ENCODE measurements around the gene RBSN. TPM values are rescaled to one million over a fixed set of nuclear protein-coding genes. Genes with fewer than 3 reads are reported as not detected.
"Not testable (repeated sequence)": the region's sequence is repeated elsewhere in the genome, so short reads cannot be mapped to it uniquely, and the experiment has no call there.

Gene RBSN
- 10 to 100 TPM; 22.3 to 22.8 (median 22.7) TPM for polyA plus RNA-seq (ENCODE audit: insufficient read length in 3 of 3)

DNA sequence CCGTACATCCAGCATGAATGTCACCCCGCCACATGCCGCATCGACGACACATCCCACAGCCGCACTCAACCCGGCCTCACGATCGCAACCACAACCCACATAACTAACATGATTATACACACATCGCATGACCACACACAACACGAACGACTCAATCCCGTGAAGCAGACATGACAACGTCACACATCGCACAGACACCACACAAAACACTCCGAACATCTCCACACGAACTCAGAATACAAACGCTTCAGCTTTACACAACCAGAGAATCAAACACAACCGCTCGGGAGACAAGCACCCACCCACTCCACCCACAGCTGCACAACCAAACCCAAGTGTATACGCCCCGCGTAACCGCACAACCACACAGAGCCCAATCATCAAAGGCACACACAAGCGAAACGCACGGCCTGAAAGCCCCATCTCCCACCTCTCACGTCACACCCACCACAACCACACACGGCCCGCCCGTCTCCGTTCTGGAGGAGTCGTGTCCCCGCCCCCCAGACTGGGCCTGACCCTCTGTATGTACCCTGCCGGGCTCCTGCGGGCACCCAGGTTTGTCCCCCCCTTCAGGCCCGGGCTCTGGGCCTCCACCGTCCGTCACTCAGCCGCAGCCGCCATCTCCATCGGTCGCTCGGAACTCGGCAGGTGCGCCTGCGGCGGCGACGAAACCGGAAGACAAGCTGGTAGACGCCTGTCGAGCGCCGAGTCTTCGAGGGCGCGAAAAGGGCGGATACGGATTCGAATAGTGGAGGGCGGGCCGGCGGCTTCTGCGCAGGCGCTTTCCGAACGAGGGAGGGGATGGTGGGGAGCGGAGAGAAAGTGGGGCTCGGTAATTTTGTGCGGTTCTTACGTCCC is at the start of gene RBSN:
Gene RBSN (minus strand): TSS at position 646 of the 861 bp plus-strand sequence. CDS start 3,028 bp downstream, outside the sequence.
- DNase-seq (ENCODE audit: low read depth in 3 of 3, low spot score in 2 of 3), result peak; percentile 82 to 91 (median 85)

DNA sequence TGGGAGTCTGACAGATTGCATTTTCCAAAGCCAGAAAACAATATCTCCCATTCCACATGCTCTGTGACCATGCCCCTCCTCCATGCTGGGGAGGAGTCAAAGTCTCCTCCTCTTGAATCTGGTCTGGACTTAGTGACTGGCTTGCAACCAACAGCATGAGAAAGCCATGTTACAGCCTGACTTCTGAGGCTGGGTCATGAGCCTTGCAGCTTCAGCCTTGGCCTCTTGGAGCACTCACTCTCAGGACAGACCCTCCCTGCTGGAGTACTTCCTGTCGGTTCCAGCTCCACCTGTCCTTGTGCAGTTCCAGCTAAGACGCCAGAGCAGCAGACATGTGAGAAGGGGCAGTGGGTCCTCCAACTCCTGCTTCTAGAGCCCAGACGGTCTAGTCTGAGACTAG is 49.7 kb upstream of the RBSN start:
- DNase-seq (ENCODE audit: low read depth in 3 of 3, low spot score in 2 of 3), result no peak

DNA sequence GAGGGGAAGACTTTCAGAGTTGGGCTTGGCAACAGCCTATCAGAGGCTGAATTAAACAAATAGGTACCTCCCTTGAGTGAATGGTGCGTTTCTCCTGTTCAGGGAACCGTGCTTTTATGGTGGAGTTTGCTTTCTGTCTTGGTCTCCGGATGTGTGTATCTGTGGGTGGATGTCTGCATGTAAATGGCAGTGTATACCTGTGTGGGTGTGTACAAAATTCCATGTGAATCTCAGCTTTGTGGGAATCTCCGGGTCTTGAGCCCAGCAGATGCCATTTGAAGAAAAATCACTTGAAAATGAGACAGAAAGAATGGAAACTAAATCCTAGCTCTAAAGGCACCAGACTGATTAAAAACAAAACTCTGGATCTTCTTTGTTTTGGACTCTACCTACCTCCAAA is 37.9 kb upstream of the RBSN start:
- DNase-seq (ENCODE audit: low read depth in 3 of 3, low spot score in 2 of 3), result not testable (repeated sequence)

DNA sequence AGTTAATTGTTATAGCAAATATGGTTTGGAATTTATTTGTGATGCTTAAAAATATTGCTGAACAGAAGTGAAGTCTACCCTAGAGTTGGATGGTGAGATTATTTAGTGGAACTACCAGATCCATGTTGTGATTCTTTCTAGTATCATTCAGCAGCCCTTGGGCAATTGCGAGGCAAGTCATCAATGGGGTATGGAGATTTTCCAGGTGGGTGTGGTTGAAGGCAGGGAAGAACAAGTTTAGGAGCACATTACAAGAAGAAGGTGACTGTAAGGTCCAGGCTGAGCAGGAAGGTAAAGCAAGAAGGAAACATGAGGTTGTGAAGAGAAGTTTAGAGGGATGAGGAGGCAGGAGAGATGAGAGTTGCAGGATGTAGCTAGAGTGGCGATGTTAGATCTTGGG is 36.0 kb upstream of the RBSN start:
- DNase-seq (ENCODE audit: low read depth in 3 of 3, low spot score in 2 of 3), result not testable (repeated sequence)

DNA sequence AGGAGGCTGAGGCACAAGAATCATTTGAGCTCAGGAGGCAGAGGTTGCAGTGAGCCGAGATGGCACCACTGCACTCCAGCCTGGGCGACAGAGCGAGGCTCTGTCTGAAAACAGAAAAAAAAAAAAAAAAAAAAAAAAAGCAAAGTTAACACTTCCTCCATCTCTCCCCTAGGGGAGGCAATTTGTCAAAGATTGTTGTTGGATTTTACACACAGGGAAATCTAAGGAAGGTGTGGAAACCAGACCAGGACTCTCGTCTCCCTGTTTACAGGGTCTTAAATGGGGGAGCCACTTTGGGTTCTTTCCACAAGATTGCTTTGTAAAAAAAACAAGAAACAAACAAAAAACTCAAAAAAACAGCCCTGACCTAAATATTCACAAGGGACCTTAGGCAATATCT is 29.5 kb upstream of the RBSN start:
- not testable (repeated sequence) for DNase-seq (ENCODE audit: low read depth in 3 of 3, low spot score in 2 of 3)

DNA sequence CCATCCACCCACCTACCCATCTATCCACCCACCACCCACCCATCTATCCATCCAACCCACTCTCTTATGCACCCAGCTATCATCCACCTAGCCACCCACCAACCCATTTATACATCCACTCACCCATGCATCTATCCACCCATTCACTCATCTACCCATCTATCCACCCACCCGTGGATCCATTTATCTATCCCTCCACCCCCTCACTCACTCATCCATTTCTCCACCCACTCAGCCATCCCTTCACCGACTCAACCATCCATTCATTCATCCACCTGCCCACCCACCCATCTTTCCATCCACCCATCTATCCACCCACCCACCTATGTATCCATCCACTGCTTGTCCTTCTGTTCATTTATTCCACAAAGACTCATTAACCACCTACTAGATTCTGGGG is 28.0 kb upstream of the RBSN start:
- DNase-seq (ENCODE audit: low read depth in 3 of 3, low spot score in 2 of 3), result not testable (repeated sequence)

DNA sequence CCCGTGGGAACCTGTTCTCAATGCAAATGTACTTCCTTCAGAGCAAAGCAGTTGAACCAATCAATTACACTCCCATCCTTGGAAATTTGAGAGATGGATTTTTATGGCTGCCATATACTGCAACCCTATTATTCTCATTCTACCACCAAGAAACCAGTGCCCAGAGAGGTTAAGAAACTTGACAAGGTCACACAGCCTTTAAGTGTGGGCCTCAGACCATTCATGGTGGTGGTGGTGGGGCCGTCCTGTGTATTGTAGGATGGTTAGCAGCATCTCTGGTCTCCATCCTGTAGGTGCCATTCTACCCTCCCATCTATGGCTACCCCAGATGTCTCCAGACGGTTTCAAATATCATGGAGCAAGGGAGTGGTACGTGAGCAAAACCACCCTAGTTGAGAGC is 23.4 kb upstream of the RBSN start:
- DNase-seq (ENCODE audit: low read depth in 3 of 3, low spot score in 2 of 3), result no peak

DNA sequence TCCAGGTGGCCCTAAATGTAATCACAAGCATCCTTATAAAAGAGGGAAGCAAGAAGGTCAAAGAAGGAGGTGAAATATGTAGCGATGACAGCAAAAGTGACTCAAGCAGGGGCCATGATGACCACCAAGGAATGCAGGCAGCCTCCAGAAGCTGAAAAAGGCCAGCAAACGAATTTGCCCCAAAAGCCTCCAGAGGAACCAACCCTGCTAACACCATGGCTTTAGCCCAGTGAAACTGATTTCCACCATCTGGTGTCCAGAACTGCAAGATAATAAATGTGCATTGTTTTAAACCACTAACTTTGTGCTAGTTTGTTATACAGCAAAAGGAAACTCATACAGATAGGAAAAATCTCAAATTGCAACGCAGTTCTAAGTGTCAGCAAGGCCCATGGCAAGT is 23.0 kb upstream of the RBSN start:
- DNase-seq (ENCODE audit: low read depth in 3 of 3, low spot score in 2 of 3), result no peak

DNA sequence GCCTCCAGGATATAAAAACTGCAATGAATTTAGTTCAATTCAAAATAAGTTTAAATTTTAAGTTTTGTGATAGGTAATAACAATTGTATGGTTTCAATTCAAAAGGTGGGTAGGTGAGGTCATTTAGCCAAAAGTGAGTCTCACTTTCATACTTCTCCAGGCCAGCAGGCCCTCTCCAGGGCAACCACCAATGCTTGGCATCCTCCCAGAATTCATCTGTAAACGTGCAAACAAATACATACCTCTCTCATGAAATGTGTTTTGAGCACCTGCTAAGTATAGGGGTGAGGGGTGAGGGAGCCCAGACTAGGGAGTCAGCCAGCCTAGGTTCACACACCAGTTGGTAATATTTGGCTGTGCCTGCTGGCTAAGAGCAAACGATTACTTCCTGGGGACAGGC is 22.0 kb upstream of the RBSN start:
- no peak for DNase-seq (ENCODE audit: low read depth in 3 of 3, low spot score in 2 of 3)

DNA sequence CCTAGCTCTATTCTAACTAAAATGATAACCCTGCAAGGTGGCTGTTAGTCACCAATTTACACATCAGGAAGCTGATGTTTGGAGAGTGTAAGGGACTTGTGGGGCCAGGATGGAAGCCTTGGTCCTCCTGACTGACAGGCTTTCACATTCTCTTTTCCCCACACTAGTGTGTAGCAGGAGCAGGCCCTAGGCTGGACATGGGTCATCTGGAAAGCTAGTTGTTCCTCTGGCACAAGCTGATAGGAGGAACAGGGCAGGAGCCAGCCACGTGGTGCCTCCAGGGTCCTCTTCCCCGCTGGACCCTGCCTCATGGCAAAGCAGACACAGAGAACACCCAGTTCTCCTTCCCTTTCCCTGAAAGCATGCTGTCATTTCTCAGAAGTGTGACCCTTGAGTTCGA is 18.1 kb upstream of the RBSN start:
- no peak for DNase-seq (ENCODE audit: low read depth in 3 of 3, low spot score in 2 of 3)

DNA sequence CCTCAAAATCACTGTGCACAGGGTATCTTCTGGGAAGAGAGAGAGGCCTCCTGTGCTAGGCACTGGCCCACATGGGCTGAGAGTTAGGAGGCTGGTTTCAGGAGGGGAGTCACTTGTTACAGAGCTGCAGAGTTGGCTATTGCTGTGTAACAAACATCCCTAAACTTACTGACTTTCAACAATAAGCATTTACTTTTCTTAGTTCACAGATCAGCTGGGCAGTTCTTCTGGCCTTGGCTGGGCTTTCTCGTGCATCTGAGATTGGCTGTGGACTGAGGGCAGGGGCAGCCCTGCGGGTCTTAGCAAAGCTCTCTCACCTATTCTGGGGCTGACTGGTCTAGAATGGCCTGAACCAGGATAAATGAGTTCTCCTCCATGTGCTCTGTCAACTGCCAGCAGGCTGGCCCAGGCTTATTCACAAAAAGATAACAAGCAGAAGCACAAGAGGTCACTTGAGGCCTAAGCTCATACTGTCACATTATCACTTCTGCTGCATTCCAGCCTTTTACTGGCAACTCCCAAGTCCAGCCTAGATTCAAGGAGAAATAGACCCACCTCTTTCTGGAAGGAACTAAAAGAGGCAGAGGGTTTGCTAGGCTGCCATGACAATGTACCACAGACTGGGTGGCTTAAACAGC is 17.2 kb upstream of the RBSN start:
- DNase-seq (ENCODE audit: low read depth in 3 of 3, low spot score in 2 of 3), result no peak

DNA sequence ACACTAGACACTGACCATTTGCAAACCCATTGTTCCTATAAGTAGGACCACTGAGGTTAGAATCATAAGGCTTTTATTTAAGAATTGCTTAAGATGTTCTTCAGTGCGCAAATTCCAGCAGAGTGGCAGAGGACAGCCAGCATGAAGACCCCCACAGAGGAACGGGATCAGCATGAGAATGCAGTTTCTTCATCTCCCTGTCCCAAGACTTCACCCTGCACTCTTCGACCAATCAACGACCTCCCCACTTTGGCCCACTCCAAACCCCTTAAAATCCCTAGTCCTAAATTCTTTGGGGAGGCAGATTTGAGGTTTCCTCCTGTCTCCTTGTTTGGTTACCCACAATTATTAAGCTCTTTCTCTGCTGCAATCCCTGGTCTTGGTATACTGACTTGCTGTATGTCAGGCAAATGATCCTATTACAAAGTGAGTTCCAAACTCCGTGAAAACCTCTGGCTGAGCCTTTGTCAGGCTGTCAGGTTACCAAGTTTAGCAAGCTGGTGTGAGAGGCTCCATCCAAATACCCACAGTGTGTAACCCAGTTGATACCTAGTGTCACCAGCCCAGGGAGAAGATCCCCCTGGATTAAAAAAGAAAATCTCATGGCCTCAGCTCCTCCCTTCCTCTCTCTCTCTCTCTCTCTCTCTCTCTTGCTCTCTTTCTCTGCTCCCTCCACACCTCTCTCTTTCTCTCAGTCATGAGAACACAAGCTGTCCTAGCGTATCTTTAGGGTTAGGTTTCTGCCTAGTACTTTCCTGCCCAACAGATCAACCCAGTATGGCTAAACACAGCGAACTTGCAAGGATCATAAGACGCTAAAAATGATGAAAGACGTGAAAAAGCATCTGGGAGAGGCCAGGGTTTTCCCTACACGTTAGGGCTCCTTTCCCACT is 15.8 kb upstream of the RBSN start:
- DNase-seq (ENCODE audit: low read depth in 3 of 3, low spot score in 2 of 3), result no peak

DNA sequence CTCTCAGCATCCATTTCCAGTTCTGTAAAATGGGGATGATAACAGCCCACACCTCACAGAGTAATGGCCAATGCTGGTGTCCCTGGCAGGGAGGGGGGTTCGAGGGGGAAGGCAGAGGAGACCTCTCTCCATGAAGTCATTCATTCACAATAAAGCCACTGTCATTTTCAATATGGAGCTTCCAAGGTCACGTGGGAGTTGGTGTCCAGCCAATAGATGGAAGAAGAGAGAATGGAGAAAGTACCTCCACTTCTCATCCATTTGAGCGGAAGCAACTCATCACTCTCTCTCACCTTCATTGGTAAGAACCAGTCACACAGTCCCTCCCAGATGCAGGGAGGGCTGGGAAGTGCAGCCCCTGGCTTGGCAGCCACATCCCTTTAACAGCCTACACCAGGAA is 14.9 kb upstream of the RBSN start:
- DNase-seq (ENCODE audit: low read depth in 3 of 3, low spot score in 2 of 3), result no peak

DNA sequence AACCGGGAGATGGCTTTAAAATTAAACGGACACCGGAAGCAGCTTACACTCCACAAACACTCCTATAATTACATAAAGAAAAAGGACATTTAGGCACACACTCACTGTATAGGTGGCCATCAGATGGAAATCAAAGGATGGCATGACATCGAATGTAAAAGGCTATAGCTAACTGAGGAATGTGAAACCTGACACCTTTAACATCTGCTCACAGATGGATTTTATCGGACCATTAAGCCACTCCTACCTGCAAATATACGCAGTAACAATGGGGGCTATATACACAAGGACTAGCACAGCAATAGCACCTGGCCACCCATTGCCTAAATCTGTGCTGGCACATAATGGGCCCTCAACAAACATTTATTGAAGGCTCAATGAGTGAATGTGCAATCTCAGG is 14.5 kb upstream of the RBSN start:
- DNase-seq (ENCODE audit: low read depth in 3 of 3, low spot score in 2 of 3), result no peak

DNA sequence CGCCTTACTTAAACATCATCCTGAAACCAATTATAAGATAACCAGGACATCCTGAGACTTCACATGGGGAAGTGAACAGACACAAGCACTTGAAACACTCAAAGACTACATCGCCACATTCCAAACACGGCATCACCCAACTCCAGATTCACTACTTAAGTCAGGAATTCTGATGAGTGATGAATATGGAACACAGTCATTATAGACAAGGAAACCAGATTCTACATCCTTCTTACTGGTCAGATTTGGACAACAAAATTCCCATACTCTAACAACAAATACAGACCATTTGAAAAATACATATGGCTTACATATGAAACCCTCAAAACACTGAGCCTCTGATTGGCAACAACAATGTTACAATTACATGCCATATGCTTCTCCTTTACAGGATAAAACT is 13.1 kb upstream of the RBSN start:
- no peak for DNase-seq (ENCODE audit: low read depth in 3 of 3, low spot score in 2 of 3)

DNA sequence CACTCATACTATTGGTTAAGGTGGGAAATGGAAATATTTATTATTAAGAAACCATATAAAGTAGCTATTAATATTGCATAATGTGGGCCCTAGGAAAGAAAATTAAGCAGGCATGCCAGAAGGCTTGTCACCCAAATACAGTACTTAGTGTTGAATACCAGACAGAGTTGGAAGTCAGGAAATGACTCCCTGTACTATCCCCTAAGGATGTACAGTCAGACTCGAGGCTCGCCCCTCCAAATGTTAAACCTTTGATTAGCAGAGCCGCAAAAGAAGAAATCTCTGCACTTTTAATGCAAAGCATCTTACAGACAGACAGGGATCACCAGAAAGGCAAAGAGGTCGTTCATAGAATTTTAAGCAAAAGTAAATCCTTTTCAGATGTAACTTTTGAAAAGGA is 11.3 kb upstream of the RBSN start:
- no peak for DNase-seq (ENCODE audit: low read depth in 3 of 3, low spot score in 2 of 3)

DNA sequence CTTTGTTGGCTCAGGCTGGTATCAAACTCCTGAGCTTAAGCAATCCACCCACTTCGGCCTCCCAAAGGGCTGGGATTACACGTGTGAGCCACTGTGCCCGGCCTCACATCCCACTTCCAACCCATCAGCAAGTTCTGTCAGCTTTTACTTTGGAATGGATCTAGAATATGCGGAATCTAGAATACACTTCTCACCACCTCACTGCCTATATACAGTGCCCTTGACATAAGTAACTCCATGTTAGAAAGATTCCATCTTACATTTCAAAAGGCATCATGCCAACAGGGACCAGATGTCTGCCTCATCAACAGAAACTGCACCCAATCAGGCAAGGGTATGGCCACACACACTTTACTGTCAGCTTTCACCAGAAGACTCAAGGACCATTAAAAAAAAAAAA is 9.9 kb upstream of the RBSN start:
- no peak for DNase-seq (ENCODE audit: low read depth in 3 of 3, low spot score in 2 of 3)

DNA sequence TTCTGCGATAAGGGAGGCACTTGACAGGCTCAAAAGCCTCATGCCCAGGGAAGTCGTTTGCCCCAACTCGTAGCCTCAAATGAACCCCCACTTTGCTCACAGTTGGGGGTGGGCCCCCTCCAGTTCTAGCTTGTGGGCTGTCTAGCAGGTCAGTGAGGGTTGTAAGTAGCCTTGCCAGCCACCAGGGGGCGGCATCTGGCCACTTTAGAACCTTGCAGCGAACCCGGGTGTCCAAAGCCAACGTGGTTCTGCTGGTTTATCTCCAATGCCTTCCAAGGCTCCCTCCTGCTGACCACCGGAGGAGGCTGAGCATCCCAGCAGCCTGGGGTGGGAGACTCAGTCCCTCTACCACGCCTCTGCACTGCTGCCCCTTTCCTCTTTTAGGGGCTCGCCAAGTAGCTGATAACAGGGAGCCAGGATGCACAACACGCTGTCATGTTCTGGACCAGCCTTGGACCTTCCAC is 9.2 kb upstream of the RBSN start:
- DNase-seq (ENCODE audit: low read depth in 3 of 3, low spot score in 2 of 3), result peak in 1 of 3 donors; percentile 56

DNA sequence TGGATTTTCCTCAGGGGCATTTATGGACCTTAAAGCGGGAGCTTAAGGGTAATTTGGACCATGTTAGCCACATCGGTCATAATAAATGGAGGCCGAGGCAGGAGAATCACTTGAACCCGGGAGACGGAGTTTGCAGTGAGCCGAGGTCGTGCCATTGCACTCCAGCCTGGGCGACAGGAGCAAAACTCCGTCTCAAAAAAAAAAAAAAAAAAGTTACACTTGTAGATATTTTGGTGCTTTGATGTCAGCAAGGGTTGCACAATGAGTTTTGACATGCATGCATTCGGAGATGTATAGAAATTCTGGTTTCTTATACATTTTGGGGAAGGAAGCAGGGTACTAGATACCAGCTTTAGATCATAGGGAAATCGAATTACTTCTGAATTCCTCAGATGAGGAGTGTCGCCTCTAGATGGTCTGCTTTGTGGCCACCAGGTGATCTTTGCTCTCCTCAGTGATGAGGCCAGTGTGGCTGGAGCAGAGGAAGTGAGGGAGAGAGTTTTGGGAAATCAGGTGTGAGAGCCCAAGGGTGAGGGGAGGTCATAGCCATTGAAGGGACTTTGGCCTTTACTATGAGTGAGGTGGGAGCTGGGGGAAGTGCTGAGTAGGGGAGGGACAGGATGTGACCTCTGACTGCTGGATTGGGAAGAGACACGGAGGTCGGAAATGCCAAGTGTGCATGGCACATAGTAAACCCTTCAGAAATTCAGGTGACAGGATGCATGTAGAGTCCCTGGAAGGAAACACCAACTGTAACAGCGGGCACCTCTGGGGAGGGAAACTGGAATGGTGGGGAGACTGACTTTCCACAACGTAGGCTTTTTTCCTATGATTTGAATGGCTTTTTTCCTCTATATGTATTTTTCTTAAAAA is 8.4 kb upstream of the RBSN start:
- no peak for DNase-seq (ENCODE audit: low read depth in 3 of 3, low spot score in 2 of 3)

DNA sequence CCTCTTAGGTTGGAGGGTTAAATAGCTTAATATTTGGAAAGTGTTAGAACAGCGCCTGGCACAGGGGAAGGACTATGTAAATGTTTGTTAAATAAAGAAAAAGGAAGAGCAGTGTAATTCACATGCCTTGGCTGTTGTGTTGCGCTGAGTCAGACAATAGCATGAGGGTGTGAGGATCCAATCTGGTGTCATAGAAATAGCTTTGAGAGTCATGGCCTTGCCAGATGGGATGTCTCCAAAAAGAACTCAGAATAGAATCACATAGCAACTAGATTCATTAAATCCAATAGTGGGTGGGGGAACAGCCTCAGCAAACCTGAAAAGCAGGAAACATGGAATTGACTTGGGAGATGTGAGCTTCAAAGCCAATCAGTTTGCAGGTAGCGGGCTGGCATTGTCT is 3.9 kb upstream of the RBSN start:
- no peak for DNase-seq (ENCODE audit: low read depth in 3 of 3, low spot score in 2 of 3)

All from right renal cortex interstitium (tissue), 3 donors.